Activated T-helper 2 cell treated with anti-CD3 and anti-CD28 coated beads, Interferon-gamma antibody, Interleukin-2, Interleukin-4, amounts not matched to agents 10 μg/mL and 5 μg/mL and 100 μg/mL, durations not matched to agents 14 hours and 24 hours and 36 hours (primary cell): Measurements from ENCODE around the gene ZBTB47. TPM values are rescaled to one million over a fixed set of nuclear protein-coding genes. Genes with fewer than 3 reads are reported as not detected.

Source experiments
- DNase-seq: peaks from one replicate; pipeline ENCODE4 v3.0.0; 2021; ENCODE audit warnings: low spot score
- H3K27ac Mint-ChIP-seq: one replicate; pipeline ENCODE4 v1.8.0; 2021; ENCODE audit warnings: mixed read lengths
- H3K27me3 Mint-ChIP-seq: one replicate; pipeline ENCODE4 v1.8.0; 2021; ENCODE audit warnings: low read depth, mixed read lengths
- H3K36me3 Mint-ChIP-seq: one replicate; pipeline ENCODE4 v1.8.0; 2021; ENCODE audit warnings: low read depth, mixed read lengths
- H3K4me1 Mint-ChIP-seq: one replicate; pipeline ENCODE4 v1.8.0; 2021; ENCODE audit warnings: low read depth, mixed read lengths
- H3K4me3 Mint-ChIP-seq: one replicate; pipeline ENCODE4 v1.8.0; 2021; ENCODE audit warnings: low read depth, mild to moderate bottlenecking, moderate library complexity, mixed read lengths
- H3K9me3 Mint-ChIP-seq: one replicate; pipeline ENCODE4 v1.8.0; 2021; ENCODE audit warnings: mixed read lengths
- intact Hi-C: fragments of 100-400 bp; cut with micrococcal nuclease; formaldehyde crosslinking; loops from one replicate; pipeline ENCODE4 v1.15.1; 2023
- total RNA-seq: library from RNA; stranded (reverse); gene quantifications from 2 replicates; pipeline ENCODE4 v1.2.3, GENCODE V29; 2022

Gene ZBTB47
- total RNA-seq: 0.16 and 0.44 TPM in 2 replicates

GRCh38 chr3:42653560-42654330, at the start of gene ZBTB47:
ZBTB47 (plus strand) TSS chr3:42653697; CDS start chr3:42658356, 4,659 bp downstream.
- H3K4me3 Mint-ChIP-seq: peak within 1 kb of the TSS; percentile 76
- peaks cover 9% of the 10 kb centered on the region for H3K27me3 Mint-ChIP-seq
- peaks cover 5% of the 10 kb centered on the region for H3K36me3 Mint-ChIP-seq
- no peak for DNase-seq
- H3K9me3 Mint-ChIP-seq: no peaks in the 10 kb centered on the region
- intact Hi-C loops: no loop called here
- no peak within 1 kb of the TSS for H3K27ac Mint-ChIP-seq
- peaks cover 9% of the 10 kb centered on the region for H3K4me1 Mint-ChIP-seq

- Mint-ChIP-seq H3K4me3 (no peak overlapping the region), H3K4me1 (peaks cover 43% of the 10 kb centered on the region), H3K9me3 (peaks cover 6% of the 10 kb centered on the region), H3K27me3 (no peaks in the 10 kb centered on the region), H3K27ac (no peak overlapping the region), H3K36me3 (peaks cover 68% of the 10 kb centered on the region)
- DNase-seq: no peak
- intact Hi-C loops: no loop called here
These were observed 47.8 kb upstream of the ZBTB47 start for GRCh38 chr3:42605546-42606173.

- Mint-ChIP-seq H3K4me1 (peaks cover 52% of the 10 kb centered on the region), H3K27ac (no peak overlapping the region), H3K36me3 (peaks cover 64% of the 10 kb centered on the region), H3K27me3 (no peaks in the 10 kb centered on the region), H3K4me3 (no peak overlapping the region), H3K9me3 (peaks cover 6% of the 10 kb centered on the region)
- no peak for DNase-seq
- intact Hi-C loops: no loop called here
These were observed 44.9 kb upstream of the ZBTB47 start for GRCh38 chr3:42608581-42608980.

GRCh38 chr3:42610976-42611375, 42.5 kb upstream of the ZBTB47 start:
- H3K27ac Mint-ChIP-seq: no peak overlapping the region
- DNase-seq: no peak
- peaks cover 45% of the 10 kb centered on the region for H3K4me1 Mint-ChIP-seq
- no peaks in the 10 kb centered on the region for H3K27me3 Mint-ChIP-seq
- no peak overlapping the region for H3K4me3 Mint-ChIP-seq
- intact Hi-C loops: no loop called here
- H3K9me3 Mint-ChIP-seq: no peaks in the 10 kb centered on the region
- peaks cover 45% of the 10 kb centered on the region for H3K36me3 Mint-ChIP-seq

GRCh38 chr3:42612217-42612616, 41.3 kb upstream of the ZBTB47 start:
- no peak for DNase-seq
- H3K4me3 Mint-ChIP-seq: no peak overlapping the region
- no peaks in the 10 kb centered on the region for H3K27me3 Mint-ChIP-seq
- intact Hi-C loops: no loop called here
- H3K4me1 Mint-ChIP-seq: peaks cover 46% of the 10 kb centered on the region
- H3K9me3 Mint-ChIP-seq: no peaks in the 10 kb centered on the region
- peaks cover 45% of the 10 kb centered on the region for H3K36me3 Mint-ChIP-seq
- no peak overlapping the region for H3K27ac Mint-ChIP-seq

GRCh38 chr3:42612928-42613327, 40.6 kb upstream of the ZBTB47 start:
- intact Hi-C loops: no loop called here
- H3K36me3 Mint-ChIP-seq: peaks cover 42% of the 10 kb centered on the region
- DNase-seq: no peak
- H3K4me1 Mint-ChIP-seq: peaks cover 44% of the 10 kb centered on the region
- H3K4me3 Mint-ChIP-seq: no peak overlapping the region
- no peaks in the 10 kb centered on the region for H3K9me3 Mint-ChIP-seq
- H3K27me3 Mint-ChIP-seq: no peaks in the 10 kb centered on the region
- no peak overlapping the region for H3K27ac Mint-ChIP-seq

- Mint-ChIP-seq H3K36me3 (peaks cover 40% of the 10 kb centered on the region), H3K4me1 (peaks cover 44% of the 10 kb centered on the region), H3K27me3 (no peaks in the 10 kb centered on the region), H3K9me3 (no peaks in the 10 kb centered on the region), H3K27ac (peak overlapping the region; percentile 0), H3K4me3 (no peak overlapping the region)
- no peak for DNase-seq
- intact Hi-C loops: no loop called here
These were observed 40.0 kb upstream of the ZBTB47 start for GRCh38 chr3:42613462-42613861.

GRCh38 chr3:42631620-42632019, 21.9 kb upstream of the ZBTB47 start:
- intact Hi-C loops: no loop called here
- no peak overlapping the region for H3K27ac Mint-ChIP-seq
- DNase-seq: no peak
- peaks cover 21% of the 10 kb centered on the region for H3K4me1 Mint-ChIP-seq
- H3K9me3 Mint-ChIP-seq: no peaks in the 10 kb centered on the region
- peaks cover 61% of the 10 kb centered on the region for H3K36me3 Mint-ChIP-seq
- H3K27me3 Mint-ChIP-seq: no peaks in the 10 kb centered on the region
- H3K4me3 Mint-ChIP-seq: no peak overlapping the region

GRCh38 chr3:42632146-42632545, 21.4 kb upstream of the ZBTB47 start:
- H3K4me1 Mint-ChIP-seq: peaks cover 20% of the 10 kb centered on the region
- no peak overlapping the region for H3K27ac Mint-ChIP-seq
- H3K27me3 Mint-ChIP-seq: no peaks in the 10 kb centered on the region
- H3K36me3 Mint-ChIP-seq: peaks cover 59% of the 10 kb centered on the region
- H3K4me3 Mint-ChIP-seq: no peak overlapping the region
- DNase-seq: no peak
- H3K9me3 Mint-ChIP-seq: no peaks in the 10 kb centered on the region
- intact Hi-C loops: no loop called here

- DNase-seq: no peak
- peaks cover 56% of the 10 kb centered on the region for H3K36me3 Mint-ChIP-seq
- H3K4me3 Mint-ChIP-seq: no peak overlapping the region
- H3K4me1 Mint-ChIP-seq: peaks cover 17% of the 10 kb centered on the region
- intact Hi-C loops: no loop called here
- no peak overlapping the region for H3K27ac Mint-ChIP-seq
- no peaks in the 10 kb centered on the region for H3K27me3 Mint-ChIP-seq
- no peaks in the 10 kb centered on the region for H3K9me3 Mint-ChIP-seq
These were observed 20.0 kb upstream of the ZBTB47 start for GRCh38 chr3:42633544-42633943.

- Mint-ChIP-seq H3K27me3 (no peaks in the 10 kb centered on the region), H3K36me3 (peaks cover 48% of the 10 kb centered on the region), H3K27ac (no peak overlapping the region), H3K4me1 (peaks cover 11% of the 10 kb centered on the region), H3K4me3 (no peak overlapping the region), H3K9me3 (no peaks in the 10 kb centered on the region)
- intact Hi-C loops: loop anchor here (5.0 kb wide), 1 partner anchor 133 kb away; the partner anchor contains the start of gene VIPR1
- no peak for DNase-seq
These were observed 18.4 kb upstream of the ZBTB47 start for GRCh38 chr3:42635111-42635510.

GRCh38 chr3:42637001-42637400, 16.5 kb upstream of the ZBTB47 start:
- H3K36me3 Mint-ChIP-seq: peaks cover 42% of the 10 kb centered on the region
- DNase-seq: no peak
- intact Hi-C loops: loop anchor here (5.0 kb wide), 1 partner anchor 135 kb away; the partner anchor contains the start of gene VIPR1
- no peak overlapping the region for H3K4me3 Mint-ChIP-seq
- H3K27me3 Mint-ChIP-seq: no peaks in the 10 kb centered on the region
- H3K9me3 Mint-ChIP-seq: no peaks in the 10 kb centered on the region
- peaks cover 16% of the 10 kb centered on the region for H3K4me1 Mint-ChIP-seq
- no peak overlapping the region for H3K27ac Mint-ChIP-seq

- Mint-ChIP-seq H3K27ac (no peak overlapping the region), H3K4me1 (peaks cover 14% of the 10 kb centered on the region)
These were observed 15.1 kb upstream of the ZBTB47 start for GRCh38 chr3:42638339-42638842.

More at GRCh38 chr3:42638339-42638842, 15.1 kb upstream of the ZBTB47 start:
- Mint-ChIP-seq H3K36me3 (peaks cover 47% of the 10 kb centered on the region), H3K4me3 (no peak overlapping the region), H3K27me3 (no peaks in the 10 kb centered on the region), H3K9me3 (no peaks in the 10 kb centered on the region)
- DNase-seq: peak; percentile 50
- intact Hi-C loops: loop anchor here (1.0 to 5.0 kb wide), 6 partner anchors 38 to 243 kb away; partner anchors contain the start of genes CCDC13, KLHL40, NKTR and VIPR1
